Measurements from ENCODE around the gene HLA-DQA1.
"Not testable (repeated sequence)": the region's sequence is repeated elsewhere in the genome, so short reads cannot be mapped to it uniquely, and the experiment has no call there.

The HLA-DQA1 gene

GRCh38 chr6:32622545-32623401, 14.4 kb upstream of the HLA-DQA1 start:
- DNase-seq = peak; percentile 87

- peak; percentile 51 for DNase-seq
These were observed 13.5 kb upstream of the HLA-DQA1 start for GRCh38 chr6:32623693-32624092.

GRCh38 chr6:32624565-32624964, 12.6 kb upstream of the HLA-DQA1 start:
- DNase-seq = no peak

GRCh38 chr6:32625137-32625536, 12.1 kb upstream of the HLA-DQA1 start:
- DNase-seq = no peak

- no peak for DNase-seq
These were observed 10.0 kb upstream of the HLA-DQA1 start for GRCh38 chr6:32627249-32627648.

GRCh38 chr6:32627831-32628230, 9.4 kb upstream of the HLA-DQA1 start:
- DNase-seq = peak; percentile 59

GRCh38 chr6:32629793-32630192, 7.4 kb upstream of the HLA-DQA1 start:
- not testable (repeated sequence) for DNase-seq

GRCh38 chr6:32635526-32636123, 1.6 kb upstream of the HLA-DQA1 start:
- DNase-seq = no peak

- no peak for DNase-seq
These were observed 677 bp downstream of the HLA-DQA1 start for GRCh38 chr6:32637883-32638282.

- no peak for DNase-seq
These were observed 1.5 kb downstream of the HLA-DQA1 start for GRCh38 chr6:32638532-32639219.

GRCh38 chr6:32639440-32640394, 2.5 kb downstream of the HLA-DQA1 start:
- DNase-seq = no peak

- no peak for DNase-seq
These were observed 3.9 kb downstream of the HLA-DQA1 start for GRCh38 chr6:32641122-32641521.

- DNase-seq = not testable (repeated sequence)
These were observed 4.8 kb downstream of the HLA-DQA1 start for GRCh38 chr6:32641785-32642719.

GRCh38 chr6:32642720-32643106, 5.5 kb downstream of the HLA-DQA1 start:
- no peak for DNase-seq

GRCh38 chr6:32643904-32644303, 6.7 kb downstream of the HLA-DQA1 start:
- DNase-seq = no peak

- DNase-seq = no peak
These were observed 8.0 kb downstream of the HLA-DQA1 start for GRCh38 chr6:32645047-32645703.

GRCh38 chr6:32655203-32655710, 18.1 kb downstream of the HLA-DQA1 start:
- DNase-seq = no peak

- DNase-seq = not testable (repeated sequence)
These were observed 20.1 kb downstream of the HLA-DQA1 start for GRCh38 chr6:32657329-32657728.

- DNase-seq = not testable (repeated sequence)
These were observed 20.6 kb downstream of the HLA-DQA1 start for GRCh38 chr6:32657819-32658218.

- no peak for DNase-seq
These were observed 21.2 kb downstream of the HLA-DQA1 start for GRCh38 chr6:32658268-32658897.

Data from activated CD4-positive, alpha-beta T cell treated with anti-CD3 and anti-CD28 coated beads, Interleukin-2, amount 50 U/mL, for 16 hours (primary cell).